GM21367 (cell line): ENCODE measurements around the gene PHLPP1.
"Not testable (repeated sequence)": the region's sequence is repeated elsewhere in the genome, so short reads cannot be mapped to it uniquely, and the experiment has no call there.

ENCODE experiments used
- ATAC-seq: cut with Tn5 transposase; IDR thresholded peaks from one replicate; pipeline ENCODE4 v1.9.1; 2021; ENCODE audit not compliant: unreplicated experiment

Gene PHLPP1

DNA sequence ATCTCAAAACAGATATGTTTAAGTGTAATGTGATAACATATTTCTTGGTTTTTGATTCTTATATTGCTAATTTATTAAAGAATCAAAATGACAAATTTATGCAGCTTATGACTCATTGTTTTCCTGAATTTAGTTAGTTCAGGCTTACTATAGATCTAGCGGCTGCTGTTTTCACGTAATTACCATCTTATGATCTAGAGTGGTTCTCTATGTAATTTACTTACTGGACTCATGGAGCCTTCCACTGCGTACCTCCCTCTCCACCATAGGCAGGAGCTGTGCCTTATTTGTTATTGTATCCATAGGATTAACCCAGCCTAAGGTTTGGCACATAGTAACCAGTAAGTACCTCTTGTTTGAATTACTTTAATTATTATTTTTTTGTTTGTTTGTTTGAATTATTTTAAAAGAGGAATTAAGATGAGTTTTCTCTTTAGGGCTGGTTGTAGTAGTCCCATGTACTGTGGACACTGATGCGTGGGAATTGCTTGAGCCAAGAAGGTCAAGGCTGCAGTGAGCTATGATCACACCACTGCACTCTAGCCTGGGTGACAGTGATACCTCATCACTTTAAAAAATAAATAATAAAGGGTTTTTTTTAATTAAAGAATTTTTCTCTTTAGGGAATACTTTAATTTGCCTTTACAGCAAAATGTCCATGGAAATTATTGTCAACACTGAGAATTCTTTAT, 165.5 kb downstream of the PHLPP1 start:
- ATAC-seq: no peak

DNA sequence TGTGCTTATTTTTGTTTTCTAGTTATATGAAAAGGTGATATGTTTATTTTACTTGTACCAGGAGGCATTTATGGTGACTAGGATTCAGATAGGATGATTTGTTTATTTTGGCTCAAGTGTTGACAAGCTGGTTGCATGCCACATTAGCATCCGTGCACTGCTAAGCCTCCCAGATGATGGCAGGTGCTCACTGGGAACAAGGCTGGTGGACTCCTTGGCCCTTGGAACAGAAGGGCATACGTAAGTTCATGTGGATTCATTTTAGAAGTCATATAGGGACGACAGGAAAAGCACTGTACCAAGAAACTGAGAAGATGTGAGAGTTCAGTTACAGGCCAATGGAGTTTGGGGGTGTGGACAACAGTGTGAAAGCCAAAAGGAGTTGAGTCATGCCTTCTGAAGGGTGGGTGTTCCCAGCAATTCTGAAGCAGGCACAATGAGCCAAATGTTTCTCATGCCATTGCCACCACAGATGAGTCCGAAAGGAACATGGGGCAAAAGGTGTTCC, 166.2 kb downstream of the PHLPP1 start:
- ATAC-seq: no peak

DNA sequence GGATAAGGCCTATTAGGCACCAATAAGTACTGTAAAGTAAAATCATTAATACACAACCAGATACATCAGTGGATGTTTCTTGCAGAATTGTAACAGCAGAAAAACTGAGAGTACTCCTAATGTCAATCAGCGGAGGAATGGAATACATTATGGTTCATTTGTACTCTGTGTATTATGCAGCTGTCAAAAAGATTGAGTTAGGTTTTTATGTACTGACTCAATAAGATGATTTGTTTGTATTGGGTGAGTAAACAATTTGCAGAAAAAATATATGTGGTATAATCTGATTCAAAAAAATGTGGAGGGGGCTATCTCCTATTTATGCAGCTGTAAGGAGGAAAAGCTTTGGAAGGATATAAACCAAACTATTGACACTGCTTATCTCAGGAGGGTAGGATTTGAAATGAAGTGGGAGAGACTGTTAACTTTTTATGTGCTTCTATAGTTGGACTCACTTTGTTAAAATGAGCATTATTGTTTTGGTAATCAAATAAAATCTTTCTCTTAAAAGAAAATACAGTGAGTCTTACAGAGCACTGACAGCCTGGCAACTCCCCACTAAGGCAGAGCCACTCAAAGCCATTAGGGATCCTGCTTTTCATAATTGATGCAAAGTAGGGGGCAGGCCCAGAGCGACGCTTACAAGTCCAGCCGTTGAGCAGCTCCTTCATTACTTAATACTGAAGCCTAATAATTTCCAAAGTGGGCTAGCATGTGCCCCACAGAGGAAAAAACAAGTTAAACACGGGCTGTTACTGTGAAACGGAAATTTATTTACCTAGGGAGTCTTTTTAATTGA, 168.8 kb downstream of the PHLPP1 start:
- no peak for ATAC-seq

DNA sequence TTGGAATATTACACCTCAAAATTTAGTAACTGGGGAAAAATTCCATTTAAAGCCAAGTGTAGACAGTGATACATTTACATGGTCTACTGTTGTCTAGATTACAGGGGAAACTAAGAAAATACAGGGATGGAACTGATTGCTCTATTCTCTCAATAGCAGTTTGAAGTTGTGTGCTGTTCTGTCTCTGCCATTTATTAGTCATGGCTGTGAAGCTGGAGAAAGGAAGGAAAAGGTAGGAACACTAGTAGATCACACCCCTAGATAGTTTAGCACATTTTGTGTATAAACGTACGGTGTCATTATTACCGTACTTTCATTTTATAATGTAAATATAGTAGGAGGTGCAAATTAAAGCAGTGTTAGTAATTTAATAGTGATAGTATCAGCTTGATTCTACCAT, 170.5 kb downstream of the PHLPP1 start:
- ATAC-seq: no peak

DNA sequence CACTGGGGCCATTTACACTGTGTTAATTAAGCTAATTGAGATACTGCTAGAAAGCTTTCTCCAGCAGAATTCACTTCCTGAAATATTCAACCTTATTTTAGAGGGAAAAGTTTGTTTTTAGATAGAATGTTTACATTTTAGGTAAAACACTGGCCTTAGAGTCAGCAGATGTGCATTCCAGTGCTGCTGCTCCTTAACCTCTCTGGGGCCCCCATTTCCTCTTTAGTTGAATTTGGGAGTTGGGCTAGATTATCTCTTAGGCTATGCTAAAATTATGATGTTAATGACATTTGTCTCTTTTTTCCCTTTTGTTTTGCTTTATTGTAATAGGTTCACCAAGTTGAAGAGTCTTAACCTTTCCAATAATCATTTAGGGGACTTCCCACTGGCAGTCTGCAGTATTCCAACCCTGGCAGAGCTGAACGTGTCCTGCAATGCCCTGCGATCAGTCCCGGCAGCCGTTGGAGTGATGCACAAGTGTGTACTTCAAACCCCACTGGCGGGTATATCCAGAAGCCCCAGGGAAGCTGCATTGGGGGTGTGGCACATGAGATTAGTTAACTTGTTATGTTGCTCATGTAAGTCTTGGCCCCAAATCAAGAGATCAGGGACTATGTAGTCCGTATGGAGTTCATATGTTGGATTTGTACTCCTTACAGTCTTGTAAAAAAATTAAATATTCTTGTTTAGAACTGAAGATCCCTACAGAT, 179.5 kb downstream of the PHLPP1 start:
- ATAC-seq: no peak

DNA sequence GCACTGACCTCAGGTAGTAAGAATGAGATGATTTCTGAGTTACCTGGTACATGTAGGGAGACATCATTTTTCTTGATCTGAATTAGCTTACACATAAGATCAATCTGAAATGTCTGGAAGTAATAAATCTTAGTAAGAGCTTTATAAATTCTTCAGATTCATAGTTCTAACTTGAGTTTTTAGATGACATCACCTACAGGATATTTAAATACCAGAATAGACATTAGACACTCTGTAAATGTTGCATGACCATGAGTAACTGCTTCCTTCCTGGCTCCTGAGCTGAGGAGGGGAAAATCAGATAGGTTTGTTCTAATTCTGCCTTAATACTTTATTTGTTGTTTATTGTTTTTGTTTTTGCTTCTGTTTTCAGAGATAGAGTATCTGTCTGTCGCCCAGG, 181.8 kb downstream of the PHLPP1 start:
- no peak for ATAC-seq

DNA sequence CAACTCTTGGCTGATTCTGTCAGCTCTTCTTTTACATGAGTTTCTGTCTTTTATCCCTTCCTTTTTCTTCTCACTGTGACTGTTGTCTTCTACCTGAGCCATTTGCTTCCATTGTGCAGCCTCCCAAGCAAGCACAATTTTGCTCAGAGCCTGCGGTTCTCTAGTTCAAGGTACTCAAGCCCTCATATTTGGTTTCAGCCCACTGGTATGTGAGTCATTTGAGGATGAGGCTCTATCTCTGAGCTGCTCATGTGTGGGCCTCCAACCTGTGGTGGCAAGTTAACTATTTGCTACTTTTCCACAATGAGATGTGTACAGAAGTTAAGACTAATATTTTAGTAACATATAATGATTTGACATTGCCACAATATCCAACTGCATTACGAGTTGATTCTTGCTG, 183.0 kb downstream of the PHLPP1 start:
- ATAC-seq: no peak

DNA sequence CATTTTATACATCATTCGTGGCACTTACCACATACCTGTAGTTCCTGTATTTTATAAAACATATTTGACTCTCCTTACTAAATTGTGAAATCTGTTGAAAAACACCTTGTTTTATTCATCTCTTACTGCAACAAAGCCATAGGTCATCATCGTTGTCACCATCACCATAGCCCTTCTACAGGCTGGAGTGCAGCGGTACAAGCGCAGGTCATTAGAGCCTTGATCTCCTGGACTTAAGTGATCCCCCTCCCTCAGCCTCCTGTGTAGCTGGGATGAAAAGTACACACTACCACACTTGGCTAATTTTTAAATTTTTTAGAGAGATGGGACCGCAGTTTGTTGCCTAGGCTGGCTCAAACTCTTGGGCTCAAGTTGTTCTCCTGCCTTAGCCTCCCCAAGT, 184.2 kb downstream of the PHLPP1 start:
- ATAC-seq: no peak

DNA sequence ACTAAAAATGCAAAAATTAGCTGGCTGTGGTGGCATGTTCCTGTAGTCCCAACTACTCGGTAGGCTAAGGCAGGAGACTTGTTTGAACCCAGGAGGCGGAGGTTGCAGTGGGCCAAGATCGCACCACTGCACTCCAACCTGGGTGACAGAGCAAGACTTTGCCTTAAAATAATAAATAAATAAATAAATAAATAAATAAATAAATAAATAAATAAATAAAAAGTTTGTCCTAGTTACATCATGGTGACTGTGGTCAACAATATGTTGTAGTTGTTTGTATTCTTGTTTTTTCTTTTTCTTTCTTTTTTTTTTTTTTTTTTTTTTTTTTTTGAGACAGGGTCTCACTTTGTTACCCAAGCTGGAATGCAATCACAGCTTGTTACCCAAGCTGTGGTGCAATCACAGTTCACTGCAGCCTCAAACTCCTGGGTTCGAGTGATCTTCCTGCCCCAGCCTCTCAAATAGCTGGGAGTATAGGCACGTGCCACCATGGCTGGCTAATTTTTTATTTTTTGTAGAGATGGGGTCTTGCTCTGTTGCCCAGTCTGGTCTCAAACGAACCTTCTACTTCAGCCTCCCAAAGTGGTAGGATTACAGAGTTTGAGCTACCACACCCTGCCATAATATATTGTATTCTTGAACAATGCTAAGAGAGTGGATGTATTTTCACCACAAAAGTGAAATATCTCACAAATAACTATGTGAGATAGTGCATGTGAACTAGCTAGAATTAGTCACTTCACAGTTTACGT, 185.0 kb downstream of the PHLPP1 start:
- no peak for ATAC-seq

DNA sequence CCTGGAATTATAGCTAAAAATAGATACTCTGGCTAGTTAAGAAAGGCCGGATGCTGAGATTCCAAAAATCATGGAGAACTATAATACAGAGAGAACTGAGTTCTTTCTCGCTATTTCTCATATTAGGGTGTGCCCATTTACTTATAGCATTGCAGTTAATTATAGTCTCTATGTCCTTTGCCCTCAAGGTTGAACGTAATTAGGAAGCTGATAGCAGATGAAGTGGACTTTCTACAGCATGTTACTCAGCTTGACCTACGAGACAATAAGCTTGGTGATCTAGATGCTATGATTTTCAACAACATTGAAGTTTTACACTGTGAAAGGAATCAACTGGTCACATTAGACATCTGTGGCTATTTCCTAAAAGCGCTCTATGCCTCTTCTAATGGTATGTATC, 187.4 kb downstream of the PHLPP1 start:
- ATAC-seq: no peak

DNA sequence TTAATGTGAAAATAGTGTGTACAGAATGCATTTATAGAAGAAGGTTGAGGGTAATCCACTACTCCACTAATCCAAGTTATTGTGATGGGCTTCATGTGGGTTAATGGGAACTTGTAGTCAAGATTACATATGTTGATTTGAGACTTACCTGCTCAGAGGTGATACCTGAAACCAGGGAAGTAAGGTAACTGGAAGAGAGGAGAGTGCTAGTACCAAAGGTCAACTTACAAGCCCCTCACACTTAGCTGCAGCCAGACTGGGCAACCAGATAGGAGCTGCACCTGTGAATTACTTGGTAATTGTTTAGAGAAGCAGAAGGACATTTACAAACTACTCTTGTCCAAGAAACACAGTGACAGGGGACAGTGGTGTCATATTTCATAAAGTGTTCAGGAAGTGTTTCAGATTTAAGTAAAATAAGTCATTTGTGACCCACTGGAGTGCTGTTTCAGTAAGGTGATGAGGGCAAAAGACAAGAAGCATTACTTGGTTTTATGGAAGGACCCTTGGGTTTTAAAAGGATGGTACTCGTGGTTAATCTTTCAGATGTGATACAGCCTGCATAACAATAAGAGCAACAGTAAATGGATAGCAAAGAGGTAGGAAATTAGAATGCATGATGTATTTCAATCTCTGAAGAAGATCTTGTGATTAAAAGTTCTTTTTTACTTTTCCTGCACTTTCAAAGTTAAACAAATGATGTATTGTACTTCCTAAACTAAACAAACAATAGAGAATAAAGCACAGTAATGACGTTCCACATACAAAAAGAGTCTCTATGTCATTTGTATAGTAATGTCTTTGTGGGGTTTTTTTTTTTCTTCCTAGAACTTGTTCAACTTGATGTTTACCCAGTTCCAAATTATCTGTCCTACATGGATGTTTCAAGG, 189.3 kb downstream of the PHLPP1 start:
- ATAC-seq: no peak

DNA sequence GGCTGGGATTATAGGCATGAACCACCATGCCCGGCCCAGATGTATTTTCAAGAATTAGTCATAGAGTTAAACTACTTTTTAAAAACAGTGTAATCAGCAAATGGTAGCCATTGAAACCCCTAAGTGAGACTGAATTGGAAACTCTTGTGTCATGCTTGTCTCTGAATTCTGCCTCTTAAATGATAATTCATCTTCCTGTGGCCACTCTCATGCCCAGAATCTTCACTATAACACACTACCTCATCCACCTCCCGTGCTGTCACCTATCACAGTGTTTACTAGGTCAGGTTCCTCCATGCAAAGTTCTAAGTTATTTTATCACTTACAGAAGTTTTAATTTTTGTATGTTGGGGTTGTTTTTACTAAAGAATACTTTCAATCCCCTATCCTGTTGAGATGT, 197.5 kb downstream of the PHLPP1 start:
- ATAC-seq: no peak

DNA sequence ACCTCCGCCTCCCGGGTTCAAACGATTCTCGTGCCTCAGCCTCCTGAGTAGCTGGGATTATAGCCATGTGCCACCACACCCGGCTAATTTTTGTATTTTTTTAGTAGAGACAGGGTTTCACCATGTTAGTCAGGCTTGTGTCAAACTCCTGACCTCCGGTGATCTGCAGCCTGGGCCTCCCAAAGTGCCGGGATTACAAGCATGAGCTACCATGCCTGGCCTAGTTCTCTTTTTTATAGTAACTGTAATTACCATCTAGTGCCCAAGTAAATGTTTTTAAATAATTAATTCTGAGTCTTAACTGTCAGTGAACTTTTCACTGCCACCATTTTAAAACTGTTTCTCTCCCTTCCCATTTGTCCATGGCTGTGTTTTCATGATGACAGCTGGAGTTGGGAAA, 198.5 kb downstream of the PHLPP1 start:
- not testable (repeated sequence) for ATAC-seq

DNA sequence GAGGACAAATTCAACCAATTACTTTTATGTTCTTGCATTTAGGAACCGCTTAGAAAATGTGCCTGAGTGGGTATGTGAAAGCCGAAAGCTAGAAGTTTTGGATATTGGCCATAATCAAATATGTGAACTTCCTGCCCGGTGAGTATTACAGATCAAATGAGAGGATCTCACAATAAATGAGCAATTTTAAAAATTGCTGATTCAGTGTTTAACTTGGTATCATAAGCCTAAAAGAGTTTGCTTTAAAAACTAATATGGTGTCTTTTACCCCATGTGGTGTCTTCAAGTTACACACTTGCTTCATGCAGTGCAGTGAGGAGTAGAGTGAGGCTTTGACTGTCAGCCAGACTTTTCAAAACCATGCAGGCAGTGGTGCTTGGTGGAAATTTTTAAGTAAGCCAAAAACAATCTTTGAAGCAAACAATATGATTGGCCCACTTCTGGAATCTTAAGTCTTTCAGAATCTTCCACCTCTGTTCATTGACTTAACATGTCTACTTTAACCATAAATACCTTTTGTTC, 199.6 kb downstream of the PHLPP1 start:
- no peak for ATAC-seq

DNA sequence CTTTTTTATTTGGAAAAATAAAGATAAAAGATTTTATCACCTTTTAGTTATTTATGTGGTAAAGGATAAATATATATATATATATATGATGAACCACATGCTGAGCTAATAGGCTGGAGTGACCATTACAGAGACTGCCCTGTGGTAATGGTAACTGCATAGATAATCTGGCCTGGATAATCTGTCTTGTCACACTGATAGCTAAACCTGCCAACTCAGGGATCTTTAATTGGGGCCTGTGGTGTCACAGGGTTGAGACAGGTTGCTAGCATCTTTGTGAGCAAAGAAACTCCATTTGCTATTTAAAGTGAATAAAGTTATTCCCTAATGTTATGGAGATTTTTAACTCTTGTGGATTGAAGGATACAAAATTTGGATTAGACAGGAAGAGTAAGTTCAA, 203.0 kb downstream of the PHLPP1 start:
- ATAC-seq: no peak

DNA sequence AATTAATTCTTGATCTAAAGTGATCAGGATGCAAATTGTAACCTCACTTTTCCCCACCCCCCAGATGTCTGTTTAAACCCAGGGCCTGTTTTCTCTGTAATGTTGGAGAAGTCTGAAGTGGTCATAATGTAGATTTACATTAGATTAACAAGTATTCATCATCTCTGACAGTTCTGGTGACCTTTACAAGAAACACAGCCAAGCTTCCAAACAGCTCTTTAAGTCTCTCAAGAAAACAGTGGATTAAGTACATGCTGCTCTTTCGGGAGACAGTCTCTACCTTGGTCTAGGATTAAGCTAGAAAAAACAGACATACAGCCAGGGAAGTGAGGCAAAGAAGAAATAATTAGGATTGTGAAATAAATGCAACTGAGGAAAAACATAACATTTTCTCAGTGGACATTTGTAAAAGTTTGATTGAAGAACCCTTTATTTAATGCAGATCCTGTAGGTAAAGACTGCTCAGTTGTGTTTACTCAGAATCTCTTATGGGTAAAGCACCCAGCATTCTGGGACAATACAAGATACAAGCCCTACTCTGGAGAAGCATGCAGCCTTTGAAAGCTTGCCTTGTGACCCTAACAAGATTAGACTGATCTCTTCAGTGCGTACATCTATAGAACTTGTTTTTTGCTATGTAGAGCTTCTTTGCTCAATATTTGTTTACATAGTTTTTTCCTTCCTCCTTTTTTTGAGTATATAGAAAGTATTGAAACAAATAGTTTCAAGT, 203.9 kb downstream of the PHLPP1 start:
- no peak for ATAC-seq

DNA sequence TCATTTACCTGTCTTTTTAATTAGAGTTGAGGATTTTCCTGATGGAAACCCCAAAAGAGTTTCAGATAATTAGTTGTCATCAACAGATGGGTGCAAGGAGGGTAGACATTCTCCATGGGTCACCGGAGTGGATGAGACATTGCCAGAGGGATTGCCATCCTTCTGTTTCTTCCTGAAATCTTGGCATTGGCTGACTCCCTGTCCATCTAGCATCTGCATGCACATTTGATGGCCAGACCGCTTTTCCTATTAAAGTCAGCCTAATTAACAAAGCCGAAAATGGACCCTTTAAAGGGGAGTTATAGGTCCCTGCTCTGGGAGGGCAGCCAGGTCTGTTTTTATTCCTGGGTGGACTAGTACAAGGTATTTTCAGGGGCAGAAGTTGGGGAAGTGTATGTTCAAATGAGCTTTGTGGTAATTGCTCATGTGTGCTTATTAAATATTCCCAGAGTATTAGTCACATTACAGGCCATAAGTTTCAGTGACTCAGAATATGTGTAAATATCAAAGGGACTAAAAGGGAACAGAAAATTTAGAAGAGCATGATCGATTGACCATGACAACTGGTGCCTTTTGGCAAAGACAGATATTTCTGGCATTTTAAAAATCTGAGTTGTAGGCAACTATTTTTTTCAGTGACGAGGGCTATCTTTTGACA, 209.8 kb downstream of the PHLPP1 start:
- ATAC-seq: no peak

DNA sequence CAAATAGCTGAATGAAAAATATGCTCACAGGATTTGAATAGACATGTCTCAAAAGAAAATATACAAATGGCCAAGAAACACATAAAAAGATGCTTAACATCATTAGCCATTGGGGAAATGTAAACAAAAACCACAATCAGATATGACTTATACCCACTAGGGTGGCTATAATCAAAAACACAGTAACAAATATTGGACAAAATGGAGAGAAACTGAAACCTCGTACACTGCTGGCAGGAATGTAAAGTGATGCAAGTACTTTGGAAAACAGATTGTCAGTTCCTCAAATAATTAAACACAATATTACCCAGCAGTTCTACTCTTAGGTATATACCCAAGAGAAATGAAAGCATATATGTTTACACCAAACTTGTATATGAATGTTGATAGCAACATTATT, 213.0 kb downstream of the PHLPP1 start:
- no peak for ATAC-seq
